ENCODE results near the gene FAM3B.

Gene FAM3B

GRCh38 chr21:41360072-41360821 is 43.6 kb downstream of the FAM3B start:
- H3K4me3 ChIP-seq (ENCODE audit: low read length) = no peak overlapping the region
- DNase-seq (ENCODE audit: low read depth) = peak; percentile 82
- TF ChIP-seq, protein P1, sequence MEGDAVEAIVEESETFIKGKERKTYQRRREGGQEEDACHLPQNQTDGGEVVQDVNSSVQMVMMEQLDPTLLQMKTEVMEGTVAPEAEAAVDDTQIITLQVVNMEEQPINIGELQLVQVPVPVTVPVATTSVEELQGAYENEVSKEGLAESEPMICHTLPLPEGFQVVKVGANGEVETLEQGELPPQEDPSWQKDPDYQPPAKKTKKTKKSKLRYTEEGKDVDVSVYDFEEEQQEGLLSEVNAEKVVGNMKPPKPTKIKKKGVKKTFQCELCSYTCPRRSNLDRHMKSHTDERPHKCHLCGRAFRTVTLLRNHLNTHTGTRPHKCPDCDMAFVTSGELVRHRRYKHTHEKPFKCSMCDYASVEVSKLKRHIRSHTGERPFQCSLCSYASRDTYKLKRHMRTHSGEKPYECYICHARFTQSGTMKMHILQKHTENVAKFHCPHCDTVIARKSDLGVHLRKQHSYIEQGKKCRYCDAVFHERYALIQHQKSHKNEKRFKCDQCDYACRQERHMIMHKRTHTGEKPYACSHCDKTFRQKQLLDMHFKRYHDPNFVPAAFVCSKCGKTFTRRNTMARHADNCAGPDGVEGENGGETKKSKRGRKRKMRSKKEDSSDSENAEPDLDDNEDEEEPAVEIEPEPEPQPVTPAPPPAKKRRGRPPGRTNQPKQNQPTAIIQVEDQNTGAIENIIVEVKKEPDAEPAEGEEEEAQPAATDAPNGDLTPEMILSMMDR (conservative IDR thresholded peaks at IDR 0.05; ENCODE audit: low read length) = no peak

DNA sequence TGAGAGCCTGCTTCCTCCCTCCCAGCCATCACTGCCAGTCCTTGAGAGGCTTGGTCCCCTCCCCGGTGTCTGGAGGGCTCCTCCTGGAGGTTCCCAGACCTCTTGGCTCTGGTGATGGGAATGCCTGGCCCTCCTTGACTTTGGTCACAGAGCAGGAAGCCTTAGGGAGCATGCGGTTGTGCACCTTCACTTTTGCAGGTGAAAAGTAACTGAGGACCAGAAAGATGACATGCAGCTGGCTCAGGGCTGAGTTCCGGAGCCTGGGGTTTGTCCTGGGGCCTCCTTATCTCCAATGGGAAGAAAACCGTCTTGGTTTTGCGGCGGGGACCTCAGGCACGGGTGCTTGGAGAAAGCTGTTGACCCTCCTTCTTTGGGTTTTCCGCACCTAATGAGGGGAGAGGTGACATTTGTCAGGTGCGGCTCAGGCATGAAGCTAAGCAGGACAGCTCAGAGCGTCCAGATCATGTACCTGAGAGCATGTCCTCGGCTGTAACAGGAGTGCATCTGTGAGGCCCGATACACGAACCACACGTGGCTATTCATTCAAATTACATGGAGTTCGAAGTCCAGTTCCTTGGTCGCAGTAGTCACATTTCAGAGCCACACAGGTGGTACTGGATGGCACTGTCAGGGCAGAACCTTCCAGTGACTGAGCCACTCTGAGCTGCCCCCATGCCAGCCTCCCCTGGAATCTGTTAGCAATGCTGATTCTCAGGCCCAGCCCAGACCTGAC is 44.6 kb downstream of the FAM3B start:
- peak overlapping the region; percentile 63; the same call in 1 of the 2 replicates for H3K4me3 ChIP-seq (ENCODE audit: low read length)
- TF ChIP-seq, protein P1 (conservative IDR thresholded peaks at IDR 0.05; ENCODE audit: low read length) = no peak
- DNase-seq (ENCODE audit: low read depth) = no peak

GRCh38 chr21:41361786-41362604 is 45.4 kb downstream of the FAM3B start, which contains the start of gene MX2:
MX2 (plus strand) TSS chr21:41362027; CDS start chr21:41376907, 14,880 bp downstream.
- peak within 1 kb of the TSS; percentile 63 for H3K4me3 ChIP-seq (ENCODE audit: low read length)
- TF ChIP-seq, protein P1 (conservative IDR thresholded peaks at IDR 0.05; ENCODE audit: low read length) = no peak
- DNase-seq (ENCODE audit: low read depth) = peak; percentile 92

- DNase-seq (ENCODE audit: low read depth) = no peak
- peak overlapping the region; percentile 63 for H3K4me3 ChIP-seq (ENCODE audit: low read length)
- TF ChIP-seq, protein P1 (conservative IDR thresholded peaks at IDR 0.05; ENCODE audit: low read length) = no peak
Measured at GRCh38 chr21:41362605-41363369, 46.2 kb downstream of the FAM3B start.

GRCh38 chr21:41363370-41364270 is 47.0 kb downstream of the FAM3B start:
- no peak for DNase-seq (ENCODE audit: low read depth)
- no peak overlapping the region for H3K4me3 ChIP-seq (ENCODE audit: low read length)
- TF ChIP-seq, protein P1 (conservative IDR thresholded peaks at IDR 0.05; ENCODE audit: low read length) = no peak
